ENCODE data around the gene L3MBTL3.
"Not testable (repeated sequence)": the region's sequence is repeated elsewhere in the genome, so short reads cannot be mapped to it uniquely, and the experiment has no call there.

Gene L3MBTL3

DNA sequence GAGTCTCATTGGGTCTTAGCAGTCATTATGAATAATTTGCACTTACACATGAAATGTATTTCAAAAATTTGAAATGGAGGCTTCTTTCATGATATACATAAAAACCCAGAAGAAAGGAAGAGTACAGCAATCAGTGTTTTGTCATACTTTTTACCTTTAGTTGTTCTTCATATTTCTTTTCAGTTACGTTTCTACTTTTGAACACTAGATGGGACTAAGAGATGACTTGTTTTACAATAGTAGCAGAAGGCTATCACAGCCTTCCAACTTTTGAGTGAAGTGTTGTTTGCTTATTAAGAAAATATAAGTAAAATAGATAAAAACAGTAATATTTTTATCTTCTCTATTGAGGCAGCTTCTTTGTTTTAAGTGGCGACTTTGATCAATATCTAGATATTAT is 58.1 kb downstream of the L3MBTL3 start:
- no peak for DNase-seq

DNA sequence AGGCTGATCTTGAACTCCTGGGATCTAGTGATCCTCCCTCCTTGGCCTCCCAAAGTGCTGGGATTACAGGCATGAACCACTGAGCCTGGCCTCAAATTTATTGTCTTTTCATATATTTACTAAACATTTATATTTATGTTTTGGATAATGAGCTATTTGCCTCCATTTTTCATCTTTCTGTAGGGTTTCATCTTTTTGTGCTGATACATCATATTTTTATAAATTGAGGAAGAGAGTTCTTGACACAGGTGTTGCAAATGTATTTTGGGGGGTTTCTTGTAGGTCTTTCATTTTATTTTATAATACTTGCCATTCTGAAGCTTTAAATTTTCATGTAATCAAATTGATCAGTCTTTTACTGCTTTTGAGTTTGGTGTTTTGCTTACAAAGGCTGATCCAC is 72.4 kb downstream of the L3MBTL3 start:
- DNase-seq, result no peak

DNA sequence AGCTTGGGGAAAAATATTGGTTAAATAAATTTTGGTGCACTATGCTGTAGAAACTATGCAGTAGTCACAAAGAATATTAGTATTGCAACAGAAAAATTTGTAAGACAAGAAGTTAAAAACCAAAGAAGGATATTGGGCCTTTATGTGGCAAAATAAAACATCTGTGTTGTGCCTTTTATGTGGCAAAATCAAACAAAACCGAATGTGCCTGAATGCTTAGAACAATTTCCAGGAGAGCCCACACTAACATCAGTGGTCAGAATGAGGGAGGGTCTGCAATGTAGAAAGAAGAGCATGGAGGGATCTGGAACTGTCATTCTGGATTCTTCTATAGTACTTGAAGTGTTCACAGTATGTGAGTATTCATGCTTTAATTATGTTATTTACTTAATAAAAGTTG is 75.2 kb downstream of the L3MBTL3 start:
- DNase-seq, result no peak

DNA sequence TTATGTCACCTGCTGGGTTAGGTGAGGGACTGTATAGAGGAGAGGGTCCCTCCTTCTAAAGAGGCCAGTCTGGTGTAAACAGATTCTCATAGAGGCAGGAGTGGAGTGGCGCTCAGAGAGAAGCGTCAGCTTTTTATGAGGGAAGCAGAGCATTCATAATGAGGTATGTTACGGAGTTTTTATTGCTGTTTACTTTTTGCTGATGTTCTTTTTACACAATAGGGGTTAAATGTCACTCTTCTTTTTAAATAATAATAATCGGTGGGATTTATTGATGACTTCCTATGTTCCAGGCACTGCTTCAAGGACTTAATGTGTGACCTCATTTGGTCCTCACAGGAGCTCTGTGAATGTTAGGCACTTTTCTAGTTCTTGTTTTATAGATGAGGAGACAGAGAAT is 79.9 kb downstream of the L3MBTL3 start:
- DNase-seq, result no peak

DNA sequence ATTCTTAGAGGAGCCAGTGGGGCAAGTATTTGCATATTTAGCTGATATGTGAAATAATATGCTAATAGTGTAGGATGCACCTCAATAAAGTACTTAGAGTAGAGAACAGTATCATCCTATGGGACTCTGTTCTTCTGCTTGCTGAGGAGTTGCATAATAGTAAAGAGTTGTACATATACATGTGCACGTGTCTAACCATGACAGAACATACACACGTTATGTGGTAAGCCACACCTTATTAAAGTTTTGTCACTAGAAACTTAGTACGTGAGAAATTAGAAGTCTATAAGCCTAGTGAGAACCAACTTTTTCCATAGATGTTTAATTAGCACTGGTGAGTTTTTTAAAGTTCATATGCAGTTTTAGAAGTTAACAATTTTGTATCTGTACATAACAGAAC is 80.7 kb downstream of the L3MBTL3 start:
- no peak for DNase-seq

DNA sequence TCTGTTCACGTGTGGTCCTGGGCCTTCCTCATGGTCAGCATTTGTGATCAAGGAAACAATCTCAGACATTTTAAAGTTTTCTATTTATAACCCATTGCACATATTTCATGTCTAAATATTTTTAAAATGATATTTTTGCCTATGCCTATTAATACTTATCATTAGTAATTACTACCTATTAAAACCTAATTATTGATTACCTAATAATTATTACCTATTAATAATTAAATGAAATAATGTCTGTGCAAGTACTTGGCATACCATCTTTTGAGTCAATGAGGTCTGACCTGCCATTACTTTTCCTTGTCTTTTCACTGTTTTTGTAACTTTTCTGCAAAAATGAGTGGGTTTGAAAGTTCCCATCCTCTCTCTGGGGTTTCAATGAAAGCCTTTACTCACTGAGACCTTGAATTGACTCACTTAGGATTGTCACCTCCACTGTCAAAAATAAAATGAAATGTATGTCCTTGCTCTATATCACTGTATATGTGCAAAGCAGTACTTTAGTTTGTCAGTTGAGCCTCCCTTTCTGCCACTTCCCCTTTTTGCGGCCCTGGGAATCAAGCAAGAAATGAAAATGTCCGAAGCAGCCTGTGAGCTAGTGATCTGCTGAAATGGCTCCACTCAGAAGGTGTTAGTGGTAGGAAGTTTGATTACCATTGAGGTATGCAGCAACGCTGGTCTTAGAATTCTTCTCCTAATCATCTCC is 87.8 kb downstream of the L3MBTL3 start:
- peak; percentile 61 for DNase-seq

DNA sequence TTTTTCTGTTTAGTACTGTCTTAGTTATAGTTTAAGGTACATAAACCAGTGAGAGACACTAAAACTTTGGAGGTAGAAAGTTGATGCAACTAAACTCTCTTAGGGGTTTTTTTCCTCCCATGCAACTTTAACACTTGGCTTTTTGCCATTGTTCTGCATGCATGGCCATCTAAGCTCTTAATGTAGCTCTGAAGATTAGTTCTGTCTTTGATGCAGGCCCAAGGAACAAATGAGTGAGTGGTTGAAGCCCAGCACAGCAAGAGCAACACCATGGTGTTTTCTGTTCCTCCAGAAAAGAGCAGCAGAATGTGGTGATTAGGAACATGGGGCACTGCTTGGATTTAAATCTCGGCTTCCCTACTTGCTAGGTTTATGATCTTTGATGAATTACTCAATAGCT is 89.3 kb downstream of the L3MBTL3 start:
- no peak for DNase-seq

DNA sequence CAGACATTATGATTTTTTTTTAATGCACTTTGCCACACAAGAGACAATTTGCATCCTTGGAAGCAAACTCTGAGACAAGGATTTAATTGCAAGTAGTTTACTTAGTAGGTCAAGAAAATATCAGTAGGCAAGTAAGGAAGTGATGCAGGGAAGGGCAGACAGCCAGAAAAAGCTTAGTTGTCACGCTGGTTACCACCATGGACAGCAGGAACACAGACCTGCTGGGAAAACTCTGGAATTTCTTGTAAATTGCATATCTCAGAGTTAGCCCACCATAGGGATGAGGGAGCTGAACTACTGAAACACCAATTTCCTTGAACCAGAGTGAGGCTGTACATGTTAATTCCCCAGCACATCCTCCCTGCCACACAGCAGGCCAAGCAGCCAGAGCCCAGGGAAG is 92.7 kb downstream of the L3MBTL3 start:
- DNase-seq, result no peak

DNA sequence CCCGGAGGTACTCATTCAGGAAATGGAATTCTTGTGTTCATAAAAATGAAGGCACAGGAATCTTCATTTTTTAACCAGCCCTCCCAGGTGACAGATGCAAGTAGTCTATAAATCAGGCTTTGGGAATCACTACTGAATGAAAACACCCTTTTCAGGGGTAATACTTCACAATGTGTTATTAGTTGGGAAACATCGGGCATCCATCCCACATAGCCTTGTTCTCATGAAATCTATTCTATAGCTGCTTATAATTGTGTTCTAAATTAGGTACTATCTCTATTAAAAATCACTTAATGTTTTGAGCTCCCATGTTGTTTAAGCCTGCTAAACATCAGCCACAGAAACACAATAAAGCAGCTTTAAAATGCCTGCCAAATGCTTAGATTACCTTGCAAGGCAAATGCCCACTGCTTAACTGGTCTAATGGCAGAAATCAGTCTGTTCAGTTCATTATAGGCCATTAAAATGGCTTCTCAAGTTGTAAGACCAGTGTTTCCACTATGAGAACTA is 94.9 kb downstream of the L3MBTL3 start:
- DNase-seq, result no peak

DNA sequence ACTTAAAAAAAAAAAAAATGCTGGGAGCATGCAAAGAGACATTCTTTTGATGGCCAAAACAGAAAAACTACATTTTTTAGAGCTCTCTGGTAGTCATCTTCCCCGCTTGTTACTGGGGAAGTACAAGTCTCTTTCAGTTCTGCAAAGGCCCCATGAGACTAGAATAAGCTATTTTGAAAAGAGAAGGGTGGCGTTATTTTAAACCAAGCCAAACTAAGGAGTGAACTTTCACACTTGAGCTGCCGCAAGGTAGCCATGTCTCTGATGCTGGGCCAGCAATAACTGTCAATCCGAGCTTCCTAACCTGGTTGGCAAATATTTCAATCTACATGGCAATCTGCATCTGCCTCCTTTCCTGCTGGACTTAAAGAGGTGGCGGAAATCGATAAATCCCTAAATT is 96.7 kb downstream of the L3MBTL3 start:
- no peak for DNase-seq

DNA sequence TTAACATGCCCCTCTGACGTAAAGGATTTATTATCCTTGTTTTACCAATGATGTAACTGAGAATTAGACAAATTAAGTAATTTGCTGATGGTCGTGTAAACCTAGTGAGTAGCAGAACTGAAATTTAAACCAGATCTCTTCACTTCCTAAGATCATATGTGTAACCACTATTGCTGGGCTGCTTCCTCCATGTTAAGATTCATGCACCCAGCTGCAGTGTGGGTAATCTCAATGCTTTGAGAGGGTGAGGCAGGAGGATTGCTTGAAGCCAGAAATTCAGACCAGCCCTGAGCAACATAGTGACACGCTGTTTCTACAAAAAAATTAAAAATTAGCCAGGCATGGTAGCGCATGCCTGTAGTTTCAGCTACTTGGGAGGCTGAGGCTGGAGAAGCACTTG is 97.9 kb downstream of the L3MBTL3 start:
- DNase-seq, result no peak

DNA sequence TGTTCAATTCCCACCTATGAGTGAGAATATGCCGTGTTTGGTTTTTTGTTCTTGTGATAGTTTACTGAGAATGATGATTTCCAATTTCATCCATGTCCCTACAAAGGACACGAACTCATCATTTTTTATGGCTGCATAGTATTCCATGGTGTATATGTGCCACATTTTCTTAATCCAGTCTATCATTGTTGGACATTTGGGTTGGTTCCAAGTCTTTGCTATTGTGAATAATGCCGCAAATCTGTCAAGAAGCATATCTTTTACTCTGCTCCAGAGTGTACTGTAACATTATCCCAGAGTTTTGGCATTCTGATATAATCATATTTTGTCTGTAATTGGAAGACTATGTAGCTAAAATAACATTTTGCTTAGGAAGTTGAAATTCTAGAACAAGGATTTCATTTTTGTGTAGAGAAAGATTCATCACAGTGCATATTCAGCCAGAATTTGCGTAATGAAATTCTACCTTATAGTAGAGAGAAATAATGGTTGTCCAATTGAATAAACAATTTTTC is 98.9 kb downstream of the L3MBTL3 start:
- DNase-seq, result not testable (repeated sequence)

DNA sequence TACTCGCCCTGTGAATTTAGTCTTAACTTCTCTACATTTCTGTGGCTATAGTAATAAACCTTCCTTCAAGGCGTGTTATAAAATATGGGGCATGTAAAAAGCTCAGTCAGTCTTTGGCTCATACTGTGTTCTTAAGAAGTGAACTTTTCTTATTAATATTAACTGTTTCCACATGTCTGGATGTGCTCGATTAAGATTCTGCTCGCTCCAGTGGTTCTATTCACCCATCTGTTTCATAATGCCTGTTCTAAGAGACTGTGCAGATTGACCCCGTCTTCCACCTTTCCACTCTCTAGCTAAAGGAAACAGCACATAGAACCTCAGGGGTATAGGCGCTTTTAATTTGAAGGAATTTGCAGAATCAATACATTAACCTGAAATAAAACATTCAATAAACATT is 99.9 kb downstream of the L3MBTL3 start:
- no peak for DNase-seq

DNA sequence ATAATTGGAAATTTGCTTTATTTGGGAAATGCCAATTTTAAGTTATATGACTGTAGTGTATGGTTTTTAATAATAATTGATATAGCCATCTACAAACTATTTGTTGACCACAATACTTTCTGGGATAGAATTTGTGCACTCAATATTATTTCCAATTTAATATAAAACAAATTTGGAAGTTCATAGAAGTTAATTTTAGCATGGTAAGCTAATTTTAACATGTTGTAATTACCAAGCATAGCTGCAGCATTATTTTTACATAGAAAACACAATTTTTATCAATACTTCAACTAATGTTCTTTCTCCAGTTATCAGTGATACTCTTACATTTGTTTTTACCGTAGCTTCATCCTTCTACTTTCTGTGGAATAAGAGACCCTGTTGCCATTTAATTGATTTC is 100.8 kb downstream of the L3MBTL3 start:
- DNase-seq, result no peak

DNA sequence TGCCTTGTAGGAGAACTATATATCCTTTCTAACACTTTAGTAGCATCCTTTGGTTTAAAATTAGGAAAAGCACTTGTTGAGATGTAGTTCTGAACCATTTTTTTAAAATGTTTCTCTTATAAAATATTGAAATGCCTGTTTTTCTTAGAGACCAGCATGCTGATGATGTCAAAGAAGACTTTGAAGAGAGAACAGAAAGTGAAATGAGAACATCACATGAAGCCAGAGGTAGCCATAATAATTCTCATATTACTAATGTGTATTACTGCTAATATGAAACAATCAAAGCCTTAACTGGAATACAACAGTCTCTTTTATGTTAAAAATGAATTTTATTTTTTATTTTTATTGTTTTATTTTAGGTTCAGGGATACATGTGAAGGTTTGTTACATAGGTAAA is 102.3 kb downstream of the L3MBTL3 start:
- no peak for DNase-seq

DNA sequence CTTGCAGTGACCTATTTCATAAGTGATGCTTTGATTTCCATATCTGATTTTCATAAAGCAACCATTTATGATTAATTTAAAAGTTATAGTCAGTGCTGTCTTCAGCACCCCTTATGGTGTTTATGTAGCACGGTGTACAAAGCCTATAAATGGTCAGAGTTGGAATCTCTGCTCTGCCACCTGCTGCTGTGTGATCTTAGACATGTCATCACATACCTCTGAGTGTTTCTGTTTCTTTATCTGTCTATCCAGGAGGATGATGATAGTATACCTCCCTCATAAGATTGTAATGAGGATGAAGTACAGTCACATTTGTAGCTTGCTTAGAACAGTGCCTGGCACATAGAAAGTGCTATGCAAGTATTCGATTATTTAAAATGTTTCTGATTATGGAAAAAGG is 103.9 kb downstream of the L3MBTL3 start:
- no peak for DNase-seq

DNA sequence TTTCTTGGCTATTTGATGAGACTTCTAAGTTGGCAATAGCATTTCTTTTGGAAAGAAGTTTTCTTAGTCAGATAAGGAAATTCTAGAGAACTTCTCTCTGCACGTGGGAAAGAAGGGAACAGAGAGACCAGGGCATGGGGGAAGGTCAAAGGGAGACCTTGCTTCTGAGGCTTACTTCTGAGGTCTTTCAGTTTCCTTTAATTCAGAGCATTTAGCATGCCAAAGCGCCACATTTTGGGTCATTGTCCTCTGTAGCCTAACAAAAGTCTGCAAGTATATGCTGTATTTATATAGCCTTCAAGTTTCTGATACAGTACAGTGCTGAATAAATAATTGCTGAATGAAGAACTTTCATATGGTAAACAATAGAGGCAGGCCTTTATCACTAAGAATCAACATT is 108.8 kb downstream of the L3MBTL3 start:
- no peak for DNase-seq

DNA sequence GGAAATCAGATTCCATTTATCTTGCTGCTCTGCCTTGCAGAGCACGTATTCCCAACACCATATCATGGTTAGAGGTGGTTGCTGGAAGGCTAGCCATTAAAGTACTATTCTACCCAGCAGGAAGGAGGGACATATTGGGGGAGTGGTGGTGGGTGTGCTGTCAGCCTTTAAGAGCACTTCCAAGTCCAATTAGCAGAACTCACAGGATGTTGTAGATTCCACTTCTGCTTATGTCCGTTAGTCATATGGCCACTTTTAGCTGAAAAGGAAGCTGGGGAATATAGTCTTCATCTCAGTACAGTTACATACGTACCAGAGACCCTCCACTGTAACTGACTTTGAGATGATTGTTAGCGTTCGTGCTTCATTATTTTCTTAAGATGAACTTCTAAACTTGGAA is 109.9 kb downstream of the L3MBTL3 start:
- no peak for DNase-seq

DNA sequence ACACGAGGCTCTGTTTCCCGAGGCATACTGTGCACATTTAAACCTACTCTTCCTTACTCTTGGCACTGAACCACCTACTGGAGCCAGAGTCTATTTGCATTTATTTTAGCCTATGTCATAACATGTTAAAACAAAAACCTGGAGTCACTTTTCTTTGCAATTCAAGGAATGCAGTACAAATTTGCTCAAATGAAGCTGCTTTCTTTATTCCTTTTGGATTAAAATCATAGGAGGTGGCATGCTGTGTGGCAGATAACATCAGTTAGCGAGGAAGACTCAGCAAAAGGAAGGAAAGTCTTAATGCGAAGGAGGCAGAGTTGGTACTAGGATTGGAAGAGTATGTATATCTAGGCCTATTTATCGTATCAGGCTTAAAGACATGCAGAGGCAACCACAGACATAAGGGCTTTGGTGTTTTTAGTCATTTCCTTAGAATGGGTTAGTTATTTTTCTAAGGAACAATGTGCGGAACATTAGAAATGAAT is 111.4 kb downstream of the L3MBTL3 start:
- no peak for DNase-seq

DNA sequence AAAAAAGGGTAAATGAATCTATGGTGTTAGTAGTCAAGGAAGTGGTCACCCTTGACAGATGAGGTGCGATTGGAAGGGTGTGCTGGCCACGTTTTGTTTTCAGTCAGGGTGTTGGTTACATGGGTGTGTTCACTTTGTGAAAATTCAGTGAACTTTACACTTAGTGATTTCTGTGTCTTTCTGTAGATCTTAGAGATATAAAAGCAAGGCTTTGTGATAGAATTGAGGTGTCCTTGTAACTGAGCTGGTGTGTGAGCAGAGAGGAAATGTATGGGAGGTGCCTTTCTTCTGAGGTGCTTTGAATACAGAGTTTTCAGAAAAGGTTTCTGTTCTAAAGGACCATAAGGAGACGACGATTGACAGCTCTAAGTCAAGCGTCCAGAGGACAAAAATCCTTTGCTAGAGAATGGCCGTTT is 113.9 kb downstream of the L3MBTL3 start:
- DNase-seq, result no peak

DNA sequence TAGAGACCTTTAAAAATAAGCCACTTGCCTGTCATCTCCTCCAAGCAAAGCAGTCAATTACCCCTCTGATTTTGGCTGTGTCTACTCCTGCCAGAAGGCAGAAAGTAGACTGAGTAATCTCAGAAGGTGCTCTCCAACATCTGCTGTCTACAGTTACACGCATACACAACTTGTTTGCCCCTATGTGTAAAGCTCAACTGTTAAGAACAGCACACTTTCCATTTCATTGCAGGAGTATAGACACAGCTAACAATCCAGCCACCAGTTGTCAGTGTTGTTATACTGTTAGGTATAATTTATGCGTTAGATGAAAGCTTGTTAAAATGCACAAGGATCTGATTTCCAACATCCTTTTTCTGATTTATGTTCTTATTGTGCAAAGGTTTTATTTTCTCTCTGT is 116.2 kb downstream of the L3MBTL3 start:
- DNase-seq, result no peak

DNA sequence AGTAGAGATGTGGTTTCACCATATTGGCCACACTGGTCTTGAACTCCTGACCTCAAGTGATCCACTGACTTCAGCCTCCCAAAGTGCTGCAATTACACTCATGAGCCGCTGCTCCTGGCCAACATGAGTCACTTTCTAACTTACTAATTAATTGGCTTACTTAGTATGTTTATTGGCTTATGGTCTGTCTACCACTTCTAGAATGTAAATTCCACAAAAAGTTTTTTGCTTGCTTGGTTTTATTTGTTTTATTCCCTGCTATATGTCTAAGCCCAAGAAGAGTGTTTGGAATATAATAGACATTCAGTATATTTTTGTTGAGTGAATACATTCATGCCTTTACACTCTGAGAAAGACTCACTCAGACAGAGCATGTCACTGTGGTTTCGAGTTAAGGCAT is 118.4 kb downstream of the L3MBTL3 start:
- no peak for DNase-seq

DNA sequence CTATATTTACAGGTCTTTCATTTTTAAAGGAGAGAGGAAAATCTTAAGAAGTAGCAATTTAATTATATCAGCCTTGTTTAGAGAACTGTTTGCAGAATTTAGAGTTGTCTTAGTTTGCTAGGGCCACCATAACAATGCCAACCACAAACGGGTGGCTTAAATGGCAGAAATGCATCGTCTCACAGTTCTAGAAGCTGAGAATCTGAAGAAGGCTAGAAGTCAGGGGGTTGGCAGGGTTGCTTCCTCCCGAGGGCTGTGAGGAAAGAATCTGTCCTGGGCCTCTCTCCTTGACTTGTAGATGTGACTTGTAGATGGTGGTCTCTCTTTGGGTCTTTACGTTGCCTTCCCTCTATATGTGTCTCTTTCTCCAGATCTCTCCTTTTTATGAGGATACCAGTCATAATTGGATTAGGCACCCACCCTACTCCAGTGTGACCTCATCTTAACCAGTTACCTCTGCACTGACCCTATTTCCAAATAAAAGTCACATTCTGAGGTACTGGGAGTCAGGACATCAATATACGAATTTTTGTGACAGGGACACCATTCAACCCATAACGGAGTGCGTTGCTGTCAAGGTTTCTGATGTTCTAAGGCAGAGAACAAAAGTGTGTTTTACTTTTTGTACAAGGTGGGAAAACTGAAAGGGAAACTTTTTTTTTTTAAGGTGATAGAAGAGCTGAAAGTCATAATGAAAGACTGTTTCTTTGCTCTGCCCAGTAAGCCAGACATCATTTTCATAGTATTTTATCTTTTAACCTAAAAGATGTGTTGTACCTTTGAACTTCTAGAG is 119.9 kb downstream of the L3MBTL3 start:
- no peak for DNase-seq

DNA sequence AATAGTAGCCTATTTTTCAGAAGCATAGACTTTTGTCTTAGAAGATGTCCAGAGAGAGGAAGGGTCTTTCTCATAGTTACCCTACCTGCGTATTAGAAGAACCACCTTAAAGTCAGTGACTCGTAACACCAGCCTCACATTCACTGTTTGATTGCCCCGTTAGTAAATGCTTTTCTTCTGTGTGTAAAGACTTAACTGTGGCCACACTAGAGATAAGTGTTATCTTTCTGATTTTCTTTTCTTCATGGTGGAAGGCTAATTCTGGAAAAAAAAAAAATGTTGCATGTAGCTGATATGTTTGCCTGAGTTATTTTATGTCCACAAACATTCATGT is 120.5 kb downstream of the L3MBTL3 start:
- DNase-seq, result no peak
